IPS-15b (cell line): ENCODE results near the gene PYGO1.
A peak's percentile ranks its signal among the peaks of the same experiment; 100 is the strongest.
"Not testable (repeated sequence)": the region's sequence is repeated elsewhere in the genome, so short reads cannot be mapped to it uniquely, and the experiment has no call there.

Source experiments
- H3K27me3 ChIP-seq: one replicate; pipeline ENCODE4 v1.6.1; 2013; ENCODE audit warnings: low read length; ENCODE audit not compliant: control insufficient read depth, insufficient read depth
- H3K36me3 ChIP-seq: one replicate; pipeline ENCODE4 v1.6.1; 2013; ENCODE audit warnings: low read length; ENCODE audit not compliant: control insufficient read depth, insufficient read depth
- H3K4me1 ChIP-seq: one replicate; pipeline ENCODE4 v1.6.1; 2013; ENCODE audit warnings: mild to moderate bottlenecking, low read length; ENCODE audit not compliant: control insufficient read depth, insufficient read depth
- H3K4me3 ChIP-seq: one replicate; pipeline ENCODE4 v1.5.1; 2013; ENCODE audit warnings: low read depth, low read length
- H3K9ac ChIP-seq: one replicate; pipeline ENCODE4 v1.6.1; 2013; ENCODE audit warnings: low read depth, mild to moderate bottlenecking, low read length
- H3K9me3 ChIP-seq: one replicate; pipeline ENCODE4 v1.6.1; 2013; ENCODE audit warnings: mild to moderate bottlenecking, low read length; ENCODE audit not compliant: control insufficient read depth, insufficient read depth

PYGO1 gene

GRCh38 chr15:55499151-55499550 lies 89.0 kb downstream of the PYGO1 start:
- Histone ChIP-seq H3K4me3 (no peak overlapping the region), H3K36me3 (no peaks in the 10 kb centered on the region)

DNA sequence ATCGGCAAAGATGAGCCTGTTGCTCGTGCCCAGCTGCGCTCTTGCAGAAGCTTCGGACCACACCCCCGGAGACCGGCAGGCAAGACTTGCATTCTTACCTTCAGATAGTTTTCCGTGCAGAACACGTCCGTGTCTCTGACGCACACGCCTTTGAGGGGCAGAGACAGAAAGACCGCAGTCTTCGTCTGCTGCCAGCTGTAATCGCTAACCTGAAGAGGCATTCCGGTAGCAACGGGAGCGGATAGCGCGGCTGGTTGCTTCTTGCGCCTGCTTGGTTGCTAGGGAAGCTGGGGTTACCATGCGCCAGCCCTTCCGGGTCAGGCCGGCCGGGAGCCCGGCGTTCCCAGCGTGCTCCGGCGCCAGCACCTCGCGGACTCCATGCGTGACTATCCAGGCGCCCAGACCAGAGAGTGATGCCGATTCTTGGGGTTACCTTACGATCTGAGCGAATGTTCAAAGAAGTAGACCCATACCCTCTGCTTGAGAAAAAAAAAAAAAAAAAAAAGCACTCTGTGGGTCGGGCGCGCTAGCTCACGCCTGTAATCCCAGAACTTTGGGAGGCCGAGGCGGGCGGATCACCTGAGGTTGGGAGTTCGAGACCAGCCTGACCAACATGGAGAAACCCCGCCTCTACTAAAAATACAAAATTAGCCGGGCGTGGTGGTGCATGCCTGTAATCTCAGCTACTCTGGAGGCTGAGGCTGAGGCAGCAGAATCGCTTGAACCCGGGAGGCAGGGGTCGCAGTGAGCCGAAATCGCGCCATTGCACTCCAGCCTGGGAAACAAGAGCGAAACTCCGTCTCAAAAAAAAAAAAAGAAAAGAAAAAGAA lies 89.8 kb downstream of the PYGO1 start:
- not testable (repeated sequence) for H3K9ac ChIP-seq, H3K9me3 ChIP-seq, H3K27me3 ChIP-seq, H3K4me1 ChIP-seq, H3K36me3 ChIP-seq
- H3K4me3 ChIP-seq: peak overlapping the region; percentile 95

More at GRCh38 chr15:55499151-55499550, 89.0 kb downstream of the PYGO1 start:
- Histone ChIP-seq H3K4me1 (peaks cover 2% of the 10 kb centered on the region), H3K27me3 (no peaks in the 10 kb centered on the region), H3K9me3 (no peaks in the 10 kb centered on the region), H3K9ac (no peak overlapping the region)

DNA sequence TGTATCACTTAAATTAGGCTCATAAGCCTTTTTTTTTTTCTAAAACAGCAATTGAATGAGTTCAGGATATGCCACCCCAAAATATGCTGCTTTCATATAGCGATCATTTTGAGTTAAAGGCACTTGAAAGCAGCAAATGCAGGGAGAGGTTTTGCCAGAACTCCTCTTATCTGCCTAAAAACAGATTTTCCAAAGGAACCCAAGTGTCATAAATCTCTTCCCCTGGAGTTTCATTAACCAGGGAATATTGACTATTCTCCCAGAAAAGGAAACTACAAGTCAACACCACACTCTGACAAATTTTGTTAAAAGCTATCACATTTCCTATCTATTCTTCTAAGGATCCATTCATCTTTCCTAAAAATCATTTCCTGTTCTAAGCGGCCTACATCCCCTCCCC lies 91.4 kb downstream of the PYGO1 start:
- Histone ChIP-seq H3K36me3 (no peaks in the 10 kb centered on the region), H3K9me3 (no peaks in the 10 kb centered on the region), H3K4me3 (no peak overlapping the region), H3K27me3 (no peaks in the 10 kb centered on the region), H3K4me1 (peaks cover 2% of the 10 kb centered on the region), H3K9ac (no peak overlapping the region)

DNA sequence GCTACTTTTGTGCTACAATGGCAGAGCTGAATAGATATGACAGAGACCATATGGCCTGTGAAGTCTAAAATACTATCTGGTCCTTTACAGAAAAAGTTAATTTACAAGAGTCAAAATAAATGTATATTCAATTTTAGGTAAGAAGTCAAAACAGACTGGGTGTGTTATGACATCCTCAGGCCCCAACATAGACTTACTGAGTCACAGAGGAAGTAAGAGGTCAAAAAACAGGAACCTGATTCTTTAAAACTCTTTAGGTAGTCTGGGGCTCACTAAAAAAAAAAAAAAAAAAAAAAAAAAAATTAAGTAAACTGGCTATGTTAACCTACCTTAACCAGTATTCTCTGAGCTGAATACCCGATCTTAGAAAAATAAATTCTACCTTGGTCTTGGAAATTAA lies 93.2 kb downstream of the PYGO1 start:
- no peaks in the 10 kb centered on the region for H3K9me3 ChIP-seq
- no peak overlapping the region for H3K4me3 ChIP-seq
- H3K4me1 ChIP-seq: peaks cover 2% of the 10 kb centered on the region
- H3K36me3 ChIP-seq: no peaks in the 10 kb centered on the region
- H3K27me3 ChIP-seq: no peaks in the 10 kb centered on the region
- no peak overlapping the region for H3K9ac ChIP-seq

- H3K4me1 ChIP-seq, H3K9ac ChIP-seq, H3K27me3 ChIP-seq, H3K9me3 ChIP-seq, H3K4me3 ChIP-seq, H3K36me3 ChIP-seq: not testable (repeated sequence)
These were observed 99.1 kb downstream of the PYGO1 start for GRCh38 chr15:55488952-55489600.
